Liver (tissue), 9 donors: Measurements from ENCODE around the gene P2RY8. TPM values are rescaled to one million over a fixed set of nuclear protein-coding genes. Genes with fewer than 3 reads are reported as not detected.

ENCODE experiments used
- DNase-seq: peaks from one replicate; pipeline ENCODE4 v3.0.0-alpha.2; 2017; ENCODE audit warnings: low spot score
- H3K27ac ChIP-seq, 2 donors: one replicate each; pipeline ENCODE4 v1.7.0; 2013; ENCODE audit warnings: inconsistent platforms in 2 of 2, low read length in 2 of 2, control low read depth in 1 of 2, low read depth in 1 of 2, mild to moderate bottlenecking in 1 of 2
- H3K27me3 ChIP-seq, 4 donors: one replicate each; pipeline versions ENCODE4 v1.6.1 to v1.7.0; 2013; ENCODE audit warnings: low read length in 3 of 4, inconsistent platforms in 1 of 4, mild to moderate bottlenecking in 1 of 4, moderate library complexity in 1 of 4; ENCODE audit not compliant: control insufficient read depth in 4 of 4, insufficient read depth in 4 of 4
- H3K36me3 ChIP-seq, 4 donors: one replicate each; pipeline versions ENCODE4 v1.6.1 to v1.7.0; 2013; ENCODE audit warnings: low read length in 3 of 4, mild to moderate bottlenecking in 3 of 4, low read depth in 1 of 4, moderate library complexity in 1 of 4; ENCODE audit not compliant: control insufficient read depth in 4 of 4, insufficient read depth in 3 of 4
- H3K4me1 ChIP-seq, 4 donors: one replicate each; pipeline versions ENCODE4 v1.6.1 to v1.7.0; 2013; ENCODE audit warnings: low read length in 3 of 4, mild to moderate bottlenecking in 3 of 4, moderate library complexity in 1 of 4; ENCODE audit not compliant: control insufficient read depth in 4 of 4, insufficient read depth in 4 of 4
- H3K4me3 ChIP-seq, 3 donors: one replicate each; pipeline versions ENCODE4 v1.6.1 to v1.7.0; 2013; ENCODE audit warnings: low read length in 3 of 3, control low read depth in 1 of 3, low read depth in 1 of 3, mild to moderate bottlenecking in 1 of 3
- H3K9ac ChIP-seq, 2 donors: one replicate each; pipeline ENCODE4 v1.7.0; 2013; ENCODE audit warnings: low read length in 2 of 2, mild to moderate bottlenecking in 2 of 2, moderate library complexity in 2 of 2, control low read depth in 1 of 2, low read depth in 1 of 2
- H3K9me3 ChIP-seq, 4 donors: one replicate each; pipeline versions ENCODE4 v1.6.1 to v1.7.0; 2013; ENCODE audit warnings: low read length in 3 of 4; ENCODE audit not compliant: control insufficient read depth in 4 of 4
- EGR1 ChIP-seq, 2 donors: IDR thresholded peaks; 2 replicates each; pipeline ENCODE4 v1.6.1; 2016 to 2018; ENCODE audit warnings: antibody characterized with exemption in 2 of 2, low read depth in 2 of 2
- FOXA1 ChIP-seq: IDR thresholded peaks from 2 replicates; pipeline ENCODE4 v1.6.1; 2016; ENCODE audit warnings: antibody characterized with exemption
- FOXA2 ChIP-seq: IDR thresholded peaks from 2 replicates; pipeline ENCODE4 v1.6.1; 2016; ENCODE audit warnings: antibody characterized with exemption
- GABPA ChIP-seq, 2 donors: IDR thresholded peaks in 1 of 2; conservative IDR thresholded peaks in 1 of 2; 2 replicates each; pipeline ENCODE4 v1.6.1; 2016; ENCODE audit warnings: antibody characterized with exemption in 2 of 2, mild to moderate bottlenecking in 1 of 2, moderate library complexity in 1 of 2
- HNF4A ChIP-seq, 2 donors: conservative IDR thresholded peaks; 2 replicates each; pipeline ENCODE4 v1.6.1; 2016; ENCODE audit warnings: antibody characterized with exemption in 2 of 2, mild to moderate bottlenecking in 2 of 2
- HNF4G ChIP-seq: IDR thresholded peaks from 2 replicates; pipeline ENCODE4 v1.6.1; 2016; ENCODE audit warnings: antibody characterized with exemption
- JUND ChIP-seq, 2 donors: IDR thresholded peaks; 2 replicates each; pipeline ENCODE4 v1.6.1; 2016; ENCODE audit warnings: antibody characterized with exemption in 2 of 2
- NR2F2 ChIP-seq: IDR thresholded peaks from 2 replicates; pipeline ENCODE4 v1.6.1; 2016; ENCODE audit warnings: antibody characterized with exemption
- RAD21 ChIP-seq, 2 donors: IDR thresholded peaks; 2 replicates each; pipeline ENCODE4 v1.6.1; 2016; ENCODE audit warnings: antibody characterized with exemption in 2 of 2, mild to moderate bottlenecking in 2 of 2
- RXRA ChIP-seq, 2 donors: IDR thresholded peaks; 2 replicates each; pipeline ENCODE4 v1.6.1; 2017 to 2018; ENCODE audit warnings: antibody characterized with exemption in 2 of 2, mild to moderate bottlenecking in 1 of 2
- SP1 ChIP-seq: IDR thresholded peaks from 2 replicates; pipeline ENCODE4 v1.6.1; 2018; ENCODE audit warnings: antibody characterized with exemption, mild to moderate bottlenecking
- TAF1 ChIP-seq: conservative IDR thresholded peaks from 2 replicates; pipeline ENCODE4 v1.6.1; 2016; ENCODE audit warnings: antibody characterized with exemption, mild to moderate bottlenecking
- YY1 ChIP-seq: IDR thresholded peaks from 2 replicates; pipeline ENCODE4 v1.6.1; 2016; ENCODE audit warnings: antibody characterized with exemption, mild to moderate bottlenecking
- WGBS: extraction: QIAGEN DNeasy Blood & Tissue Kit; methylation state at CpG from one replicate; pipeline ENCODE4 v1.1.7; 2013; 5-methylcytosine and 5-hydroxymethylcytosine counted together
- polyA plus RNA-seq, 2 donors: library from polyadenylated mRNA; stranded (reverse) in 1 of 2; unstranded in 1 of 2; fragments of 200-250 nt in 1 of 2; fragments of >200 nt in 1 of 2; fragmentation: Nextera tagmentation in 1 of 2; extraction: Ambion mirVana in 1 of 2; gene quantifications; one replicate each; pipeline versions ENCODE4 v1.2.1 to v1.2.3, GENCODE V29; 2013 to 2015
- total RNA-seq, 2 donors: library from RNA; depleted of rRNA; stranded (reverse); fragments of >200 nt; gene quantifications; one replicate each; pipeline ENCODE4 v1.2.3, GENCODE V29; 2014
- TF ChIP-seq, protein P1 (sequence below): IDR thresholded peaks from 2 replicates; pipeline ENCODE4 v1.6.1; 2016; ENCODE audit warnings: antibody characterized with exemption
- TF ChIP-seq, protein P2 (sequence below): IDR thresholded peaks from 2 replicates; pipeline ENCODE4 v1.6.1; 2016; ENCODE audit warnings: antibody characterized with exemption, mild to moderate bottlenecking
- TF ChIP-seq, protein P3 (sequence below): fragments of 150-350 bp; IDR thresholded peaks from 2 replicates; pipeline ENCODE4 v1.5.1; 2017; ENCODE audit warnings: improper control_type of control experiment, low read depth, low read length; ENCODE audit not compliant: missing input control
- TF ChIP-seq, protein P4 (sequence below): IDR thresholded peaks from 2 replicates; pipeline ENCODE4 v1.6.1; 2016; ENCODE audit warnings: antibody characterized with exemption
- donor health status: healthy.
- donor health status: healthy.
- donor health status: healthy.
- donor health status: healthy.
- donor health status: healthy.

P2RY8 gene
- total and polyA plus RNA-seq, 4 donors: 0.24 to 4.4 (median 0.59) TPM

DNA sequence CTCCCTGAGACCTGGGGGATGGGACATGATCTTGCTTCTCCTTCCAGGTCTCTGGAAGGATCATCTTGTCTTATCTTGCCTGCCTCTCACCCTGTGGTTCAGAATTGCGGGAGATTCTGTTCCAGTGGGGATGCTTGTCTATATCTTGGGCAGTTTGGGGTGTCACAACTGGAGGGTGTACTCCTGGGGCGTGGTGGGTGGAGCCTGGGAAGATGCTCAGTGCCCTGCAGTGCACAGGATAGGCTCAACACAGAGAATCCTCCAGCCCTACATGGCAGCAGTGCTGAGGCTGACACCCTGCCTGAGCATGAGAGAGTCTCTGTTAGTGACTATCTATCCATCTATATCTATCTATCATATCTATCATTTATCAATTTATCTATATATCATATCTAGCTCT is 7.7 kb downstream of the P2RY8 start:
- no peaks in the 10 kb centered on the region for H3K9me3 ChIP-seq
- H3K36me3 ChIP-seq: no peaks in the 10 kb centered on the region
- H3K27me3 ChIP-seq: no peaks in the 10 kb centered on the region
- no peak for DNase-seq
- no peaks in the 10 kb centered on the region for H3K4me1 ChIP-seq
- no peak overlapping the region for H3K27ac ChIP-seq
- no peak overlapping the region for H3K9ac ChIP-seq
- no peak overlapping the region for H3K4me3 ChIP-seq
- 59% methylated on average over 2 of the region's 2 CpGs for WGBS
- TF ChIP-seq RXRA (IDR thresholded peaks at IDR 0.05) (no peak), RAD21 (IDR thresholded peaks at IDR 0.05) (no peak), GABPA (IDR thresholded peaks at IDR 0.05 in 1 of 2, conservative IDR thresholded peaks at IDR 0.05 in 1 of 2) (no peak), NR2F2 (no peak), FOXA2 (no peak), HNF4A (conservative IDR thresholded peaks at IDR 0.05) (no peak), HNF4G (no peak)
- TF ChIP-seq, protein P1, sequence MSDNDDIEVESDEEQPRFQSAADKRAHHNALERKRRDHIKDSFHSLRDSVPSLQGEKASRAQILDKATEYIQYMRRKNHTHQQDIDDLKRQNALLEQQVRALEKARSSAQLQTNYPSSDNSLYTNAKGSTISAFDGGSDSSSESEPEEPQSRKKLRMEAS: no peak
- TF ChIP-seq, protein P2, sequence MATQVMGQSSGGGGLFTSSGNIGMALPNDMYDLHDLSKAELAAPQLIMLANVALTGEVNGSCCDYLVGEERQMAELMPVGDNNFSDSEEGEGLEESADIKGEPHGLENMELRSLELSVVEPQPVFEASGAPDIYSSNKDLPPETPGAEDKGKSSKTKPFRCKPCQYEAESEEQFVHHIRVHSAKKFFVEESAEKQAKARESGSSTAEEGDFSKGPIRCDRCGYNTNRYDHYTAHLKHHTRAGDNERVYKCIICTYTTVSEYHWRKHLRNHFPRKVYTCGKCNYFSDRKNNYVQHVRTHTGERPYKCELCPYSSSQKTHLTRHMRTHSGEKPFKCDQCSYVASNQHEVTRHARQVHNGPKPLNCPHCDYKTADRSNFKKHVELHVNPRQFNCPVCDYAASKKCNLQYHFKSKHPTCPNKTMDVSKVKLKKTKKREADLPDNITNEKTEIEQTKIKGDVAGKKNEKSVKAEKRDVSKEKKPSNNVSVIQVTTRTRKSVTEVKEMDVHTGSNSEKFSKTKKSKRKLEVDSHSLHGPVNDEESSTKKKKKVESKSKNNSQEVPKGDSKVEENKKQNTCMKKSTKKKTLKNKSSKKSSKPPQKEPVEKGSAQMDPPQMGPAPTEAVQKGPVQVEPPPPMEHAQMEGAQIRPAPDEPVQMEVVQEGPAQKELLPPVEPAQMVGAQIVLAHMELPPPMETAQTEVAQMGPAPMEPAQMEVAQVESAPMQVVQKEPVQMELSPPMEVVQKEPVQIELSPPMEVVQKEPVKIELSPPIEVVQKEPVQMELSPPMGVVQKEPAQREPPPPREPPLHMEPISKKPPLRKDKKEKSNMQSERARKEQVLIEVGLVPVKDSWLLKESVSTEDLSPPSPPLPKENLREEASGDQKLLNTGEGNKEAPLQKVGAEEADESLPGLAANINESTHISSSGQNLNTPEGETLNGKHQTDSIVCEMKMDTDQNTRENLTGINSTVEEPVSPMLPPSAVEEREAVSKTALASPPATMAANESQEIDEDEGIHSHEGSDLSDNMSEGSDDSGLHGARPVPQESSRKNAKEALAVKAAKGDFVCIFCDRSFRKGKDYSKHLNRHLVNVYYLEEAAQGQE: no peak

DNA sequence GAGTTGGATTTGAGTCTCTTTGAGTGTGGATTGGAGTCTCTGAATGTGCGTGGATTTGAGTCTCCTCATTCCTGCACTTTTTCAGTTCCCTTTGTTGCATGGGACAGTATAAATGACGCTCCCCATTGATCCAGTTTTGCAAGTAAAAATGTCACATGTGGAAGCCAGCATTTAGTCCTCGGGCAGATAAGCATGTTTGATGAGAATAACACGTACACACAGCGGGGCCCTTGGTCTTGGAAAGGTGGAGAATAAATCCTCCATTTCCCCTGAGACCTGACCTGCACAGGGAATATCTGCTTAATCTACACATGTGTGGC is 8.1 kb downstream of the P2RY8 start:
- 67% methylated on average over 5 of the region's 5 CpGs for WGBS

More for the DNA sequence above, 8.1 kb downstream of the P2RY8 start:
- no peak for DNase-seq
- no peak overlapping the region for H3K4me3 ChIP-seq
- no peaks in the 10 kb centered on the region for H3K27me3 ChIP-seq
- no peaks in the 10 kb centered on the region for H3K36me3 ChIP-seq
- H3K27ac ChIP-seq: no peak overlapping the region
- no peaks in the 10 kb centered on the region for H3K4me1 ChIP-seq
- no peak overlapping the region for H3K9ac ChIP-seq
- TF ChIP-seq RAD21 (IDR thresholded peaks at IDR 0.05) (no peak), FOXA1 (no peak), TAF1 (no peak), YY1 (no peak), HNF4A (conservative IDR thresholded peaks at IDR 0.05) (no peak), HNF4G (no peak), SP1 (no peak), GABPA (IDR thresholded peaks at IDR 0.05 in 1 of 2, conservative IDR thresholded peaks at IDR 0.05 in 1 of 2) (no peak), EGR1 (IDR thresholded peaks at IDR 0.05; ENCODE audit: low read depth in 2 of 2) (no peak), JUND (IDR thresholded peaks at IDR 0.05) (no peak), NR2F2 (no peak), FOXA2 (no peak)
- TF ChIP-seq, protein P3, sequence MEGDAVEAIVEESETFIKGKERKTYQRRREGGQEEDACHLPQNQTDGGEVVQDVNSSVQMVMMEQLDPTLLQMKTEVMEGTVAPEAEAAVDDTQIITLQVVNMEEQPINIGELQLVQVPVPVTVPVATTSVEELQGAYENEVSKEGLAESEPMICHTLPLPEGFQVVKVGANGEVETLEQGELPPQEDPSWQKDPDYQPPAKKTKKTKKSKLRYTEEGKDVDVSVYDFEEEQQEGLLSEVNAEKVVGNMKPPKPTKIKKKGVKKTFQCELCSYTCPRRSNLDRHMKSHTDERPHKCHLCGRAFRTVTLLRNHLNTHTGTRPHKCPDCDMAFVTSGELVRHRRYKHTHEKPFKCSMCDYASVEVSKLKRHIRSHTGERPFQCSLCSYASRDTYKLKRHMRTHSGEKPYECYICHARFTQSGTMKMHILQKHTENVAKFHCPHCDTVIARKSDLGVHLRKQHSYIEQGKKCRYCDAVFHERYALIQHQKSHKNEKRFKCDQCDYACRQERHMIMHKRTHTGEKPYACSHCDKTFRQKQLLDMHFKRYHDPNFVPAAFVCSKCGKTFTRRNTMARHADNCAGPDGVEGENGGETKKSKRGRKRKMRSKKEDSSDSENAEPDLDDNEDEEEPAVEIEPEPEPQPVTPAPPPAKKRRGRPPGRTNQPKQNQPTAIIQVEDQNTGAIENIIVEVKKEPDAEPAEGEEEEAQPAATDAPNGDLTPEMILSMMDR: no peak
- TF ChIP-seq, protein P1: no peak
- TF ChIP-seq, protein P2: no peak
- TF ChIP-seq, protein P4, sequence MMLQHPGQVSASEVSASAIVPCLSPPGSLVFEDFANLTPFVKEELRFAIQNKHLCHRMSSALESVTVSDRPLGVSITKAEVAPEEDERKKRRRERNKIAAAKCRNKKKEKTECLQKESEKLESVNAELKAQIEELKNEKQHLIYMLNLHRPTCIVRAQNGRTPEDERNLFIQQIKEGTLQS: no peak
- no peaks in the 10 kb centered on the region for H3K9me3 ChIP-seq
